Mesothelial cell of epicardium (in vitro differentiated cells): Measurements from ENCODE around the gene ADARB2. TPM values are rescaled to one million over a fixed set of nuclear protein-coding genes. Genes with fewer than 3 reads are reported as not detected.

Source experiments
- DNase-seq, 2 experiments: peaks; one replicate each; pipeline ENCODE4 v3.0.0; 2021; ENCODE audit warnings: low spot score in 2 of 2; ENCODE audit not compliant: unreplicated experiment in 2 of 2
- H3K27ac Mint-ChIP-seq: 2 replicates; pipeline ENCODE4 v1.8.0; 2021; ENCODE audit warnings: mixed read lengths
- H3K27me3 Mint-ChIP-seq: 2 replicates; pipeline ENCODE4 v1.8.0; 2021; ENCODE audit warnings: low read depth, mixed read lengths
- H3K36me3 Mint-ChIP-seq: 2 replicates; pipeline ENCODE4 v1.8.0; 2021; ENCODE audit warnings: mixed read lengths
- H3K4me1 Mint-ChIP-seq: 2 replicates; pipeline ENCODE4 v1.8.0; 2021; ENCODE audit warnings: mixed read lengths
- H3K4me3 Mint-ChIP-seq: 2 replicates; pipeline ENCODE4 v1.8.0; 2021; ENCODE audit warnings: mild to moderate bottlenecking, moderate library complexity, mixed read lengths
- H3K9me3 Mint-ChIP-seq: 2 replicates; pipeline ENCODE4 v1.8.0; 2021; ENCODE audit warnings: mixed read lengths
- total RNA-seq: library from RNA; stranded (reverse); gene quantifications from 3 replicates; pipeline ENCODE4 v1.2.1, GENCODE V29; 2021
- TF ChIP-seq, protein P1 (sequence below): fragments of 200-600 bp; sonication (generic); IDR thresholded peaks from one replicate; pipeline ENCODE4 v1.5.0; 2021; ENCODE audit warnings: antibody characterized with exemption; ENCODE audit not compliant: unreplicated experiment

ADARB2 gene
- total RNA-seq, 1 donor from 2014 or later = 0.38 TPM

- Mint-ChIP-seq H3K27me3 (no peaks in the 10 kb centered on the region), H3K4me1 (peaks cover 6% of the 10 kb centered on the region), H3K36me3 (no peaks in the 10 kb centered on the region), H3K27ac (no peak overlapping the region), H3K9me3 (no peaks in the 10 kb centered on the region), H3K4me3 (no peak overlapping the region)
- no peak for DNase-seq
- TF ChIP-seq, protein P1, sequence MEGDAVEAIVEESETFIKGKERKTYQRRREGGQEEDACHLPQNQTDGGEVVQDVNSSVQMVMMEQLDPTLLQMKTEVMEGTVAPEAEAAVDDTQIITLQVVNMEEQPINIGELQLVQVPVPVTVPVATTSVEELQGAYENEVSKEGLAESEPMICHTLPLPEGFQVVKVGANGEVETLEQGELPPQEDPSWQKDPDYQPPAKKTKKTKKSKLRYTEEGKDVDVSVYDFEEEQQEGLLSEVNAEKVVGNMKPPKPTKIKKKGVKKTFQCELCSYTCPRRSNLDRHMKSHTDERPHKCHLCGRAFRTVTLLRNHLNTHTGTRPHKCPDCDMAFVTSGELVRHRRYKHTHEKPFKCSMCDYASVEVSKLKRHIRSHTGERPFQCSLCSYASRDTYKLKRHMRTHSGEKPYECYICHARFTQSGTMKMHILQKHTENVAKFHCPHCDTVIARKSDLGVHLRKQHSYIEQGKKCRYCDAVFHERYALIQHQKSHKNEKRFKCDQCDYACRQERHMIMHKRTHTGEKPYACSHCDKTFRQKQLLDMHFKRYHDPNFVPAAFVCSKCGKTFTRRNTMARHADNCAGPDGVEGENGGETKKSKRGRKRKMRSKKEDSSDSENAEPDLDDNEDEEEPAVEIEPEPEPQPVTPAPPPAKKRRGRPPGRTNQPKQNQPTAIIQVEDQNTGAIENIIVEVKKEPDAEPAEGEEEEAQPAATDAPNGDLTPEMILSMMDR = no peak
These were observed 57.3 kb downstream of the ADARB2 start for GRCh38 chr10:1679821-1680650.

DNA sequence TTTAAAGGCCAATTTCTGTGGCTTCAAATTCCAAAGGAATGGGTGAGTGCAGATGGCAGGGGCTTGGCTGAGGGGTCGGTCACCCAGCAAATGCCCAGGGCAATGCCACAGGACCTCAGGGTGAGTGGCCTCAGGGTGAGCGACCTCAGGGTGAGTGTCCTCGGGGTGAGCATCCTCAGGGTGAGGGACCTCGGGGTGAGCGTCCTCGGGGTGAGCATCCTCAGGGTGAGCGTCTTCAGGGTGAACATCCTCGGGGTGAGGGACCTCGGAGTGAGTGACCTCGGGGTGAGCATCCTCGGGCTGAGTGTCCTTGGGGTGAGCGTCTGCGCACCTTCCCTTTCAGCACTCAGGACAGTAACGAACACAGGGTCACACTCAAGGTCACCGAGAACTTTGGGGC lies 59.2 kb downstream of the ADARB2 start:
- Mint-ChIP-seq H3K27me3 (no peaks in the 10 kb centered on the region), H3K4me1 (peaks cover 6% of the 10 kb centered on the region), H3K4me3 (no peak overlapping the region), H3K9me3 (no peaks in the 10 kb centered on the region), H3K27ac (no peak overlapping the region), H3K36me3 (no peaks in the 10 kb centered on the region)
- DNase-seq = no peak
- TF ChIP-seq, protein P1 = no peak

DNA sequence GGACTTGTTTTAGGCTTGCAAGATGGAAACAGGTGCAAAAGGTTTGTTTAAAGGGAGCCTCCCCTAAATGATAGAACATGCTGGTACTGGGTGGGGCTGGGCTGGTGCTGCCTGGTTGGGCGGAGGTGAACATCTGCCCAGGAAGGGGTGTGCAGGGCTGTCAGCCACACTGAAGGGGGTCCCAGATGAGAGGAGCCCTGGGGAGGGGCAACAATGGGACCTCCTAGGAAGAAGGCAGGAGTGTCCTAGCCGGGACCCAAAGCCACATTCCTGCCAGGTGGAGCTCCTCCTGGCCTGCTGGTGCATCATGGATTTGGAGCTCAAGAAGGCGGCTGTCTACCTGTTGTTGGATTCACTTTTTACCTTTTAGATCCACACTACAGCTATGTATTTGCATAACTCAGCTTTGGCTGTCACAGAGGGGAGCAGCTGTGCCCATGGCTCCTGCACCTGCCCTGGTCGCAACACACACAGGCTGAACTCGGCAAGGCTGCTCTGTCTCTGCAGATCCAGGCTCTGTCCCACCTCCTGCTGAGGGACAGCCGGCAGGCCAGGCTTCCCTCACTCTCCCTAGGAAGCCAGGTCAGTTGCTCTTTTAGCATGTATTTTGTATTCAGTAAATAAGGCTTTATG lies 59.9 kb downstream of the ADARB2 start:
- H3K36me3 Mint-ChIP-seq = no peaks in the 10 kb centered on the region
- H3K9me3 Mint-ChIP-seq = no peaks in the 10 kb centered on the region
- H3K27ac Mint-ChIP-seq = no peak overlapping the region
- H3K4me1 Mint-ChIP-seq = peaks cover 6% of the 10 kb centered on the region
- DNase-seq = no peak
- no peaks in the 10 kb centered on the region for H3K27me3 Mint-ChIP-seq
- TF ChIP-seq, protein P1 = no peak
- H3K4me3 Mint-ChIP-seq = no peak overlapping the region

- TF ChIP-seq, protein P1 = no peak
- Mint-ChIP-seq H3K4me3 (no peak overlapping the region), H3K27ac (no peak overlapping the region), H3K9me3 (no peaks in the 10 kb centered on the region), H3K27me3 (peaks cover 8% of the 10 kb centered on the region), H3K4me1 (no peaks in the 10 kb centered on the region), H3K36me3 (no peaks in the 10 kb centered on the region)
- no peak for DNase-seq
These were observed 62.8 kb downstream of the ADARB2 start for GRCh38 chr10:1674501-1674900.

DNA sequence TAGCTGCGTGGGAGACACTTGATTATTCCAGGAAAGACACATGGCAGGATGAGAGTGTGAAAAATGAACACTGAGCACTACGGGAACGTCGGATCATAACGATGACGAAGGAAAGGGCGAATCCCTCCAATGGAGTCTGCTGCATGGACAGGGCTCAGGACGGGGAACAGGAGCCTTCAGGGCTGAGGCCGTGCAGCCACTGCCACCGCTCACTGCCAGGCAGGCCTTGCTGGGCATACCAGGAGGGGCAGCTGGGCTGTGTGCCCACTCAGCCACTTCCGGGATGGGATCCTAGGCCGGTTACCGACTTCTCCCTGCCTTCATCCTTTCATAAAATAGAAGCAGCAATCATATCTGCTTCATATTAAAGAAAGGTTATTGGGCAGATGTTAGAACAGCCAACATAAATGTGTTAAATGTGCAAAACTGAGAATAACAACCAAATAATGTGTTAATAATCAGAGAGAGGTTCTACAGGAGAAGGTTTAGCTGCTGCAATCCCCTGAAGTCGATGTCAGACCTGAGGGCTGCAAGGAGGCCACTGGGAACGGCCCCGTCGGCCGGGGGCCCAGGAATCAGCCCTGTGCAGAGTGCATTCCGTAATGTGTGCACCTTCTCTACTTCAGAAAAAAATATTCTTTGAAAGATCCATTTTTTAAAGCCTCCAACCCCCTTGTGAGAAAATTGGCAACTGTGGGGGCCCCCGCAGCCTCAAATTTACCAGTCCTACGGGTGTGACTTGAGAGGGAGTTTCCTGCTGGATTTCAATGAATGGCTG lies 63.6 kb downstream of the ADARB2 start:
- Mint-ChIP-seq H3K36me3 (no peaks in the 10 kb centered on the region), H3K4me1 (no peaks in the 10 kb centered on the region), H3K4me3 (no peak overlapping the region), H3K27me3 (peaks cover 8% of the 10 kb centered on the region), H3K27ac (no peak overlapping the region), H3K9me3 (no peaks in the 10 kb centered on the region)
- TF ChIP-seq, protein P1 = no peak
- no peak for DNase-seq
